GM12878 (cell line): Measurements from ENCODE around the gene LYVE1. TPM values are rescaled to one million over a fixed set of nuclear protein-coding genes. Genes with fewer than 3 reads are reported as not detected.

Experiments used
- ATAC-seq: fragments of 200-7000 bp; cut with Tn5 transposase; 3 replicates; pipeline ENCODE4 v1.9.1; 2020; ENCODE audit warnings: mild to moderate bottlenecking, moderate library complexity
- BruUV-seq: library from RNA; stranded (reverse); fragments of 400-500 nt; replicated peaks from 2 replicates; lab custom pipeline; 2021; lab: Mats Ljungman, UMichigan
- CTCF ChIA-PET: fragments of 300-600 bp; sonication (Branson Sonifier 250); formaldehyde crosslinking; extraction: SDS; loops from one replicate; lab custom pipeline; 2021; ENCODE audit warnings: inconsistent platforms; lab: Yijun Ruan, JAX
- POLR2A ChIA-PET: fragments of 350-600 bp; formaldehyde crosslinking; extraction: SDS; loops from one replicate; lab custom pipeline; 2021; ENCODE audit warnings: inconsistent platforms; lab: Charles Lee
- RAD21 ChIA-PET: fragments of 300-600 bp; sonication (Branson Sonifier 250); formaldehyde crosslinking; loops from one replicate; lab custom pipeline; 2023; ENCODE audit warnings: antibody characterized with exemption; ENCODE audit not compliant: unreplicated experiment; lab: Charles Lee
- SMC1A ChIA-PET: fragments of 300-600 bp; sonication (Branson Sonifier 250); formaldehyde crosslinking; loops from one replicate; lab custom pipeline; 2023; ENCODE audit not compliant: unreplicated experiment, uncharacterized antibody; lab: Charles Lee
- DNase-seq: peaks from one replicate; pipeline ENCODE4 v3.0.0-alpha.2; 2011; ENCODE audit warnings: low read depth, low spot score
- FAIRE-seq: peaks from 3 replicates; lab custom pipeline; 2011; peaks lifted over from hg19 to GRCh38; lab: Jason Lieb, UNC
- H2AFZ ChIP-seq: 2 replicates; pipeline ENCODE4 v1.6.0; 2011; ENCODE audit warnings: low read depth, low read length, control low read depth; ENCODE audit not compliant: control insufficient read depth
- H3K27ac ChIP-seq: 2 replicates; pipeline ENCODE4 v1.5.1; 2011; ENCODE audit warnings: control low read depth; ENCODE audit not compliant: control insufficient read depth, insufficient read depth
- H3K27me3 ChIP-seq, 2 experiments: replicated peaks in 1 of 2; 2 replicates each; pipeline versions ENCODE4 v1.6.0 to v1.6.1; 2011; ENCODE audit warnings: low read length in 1 of 2; ENCODE audit not compliant: control insufficient read depth in 2 of 2, insufficient read depth in 2 of 2
- H3K36me3 ChIP-seq, 2 experiments: 2 replicates each; pipeline ENCODE4 v1.5.1; 2011; ENCODE audit warnings: low read length in 1 of 2; ENCODE audit not compliant: control insufficient read depth in 2 of 2, insufficient read depth in 2 of 2
- H3K4me1 ChIP-seq: 2 replicates; pipeline ENCODE4 v1.6.1; 2011; ENCODE audit warnings: mild to moderate bottlenecking, low read length, moderate library complexity, mixed read lengths; ENCODE audit not compliant: control insufficient read depth, insufficient read depth
- H3K4me2 ChIP-seq: 2 replicates; pipeline ENCODE4 v1.6.0; 2011; ENCODE audit warnings: control low read depth; ENCODE audit not compliant: control insufficient read depth, insufficient read depth
- H3K4me3 ChIP-seq: fragments of 200-600 bp; sonication (generic); 2 replicates; pipeline ENCODE4 v1.5.1; 2016
- H3K79me2 ChIP-seq: 2 replicates; pipeline ENCODE4 v1.6.0; 2011; ENCODE audit warnings: low read length; ENCODE audit not compliant: control insufficient read depth, insufficient read depth
- H3K9ac ChIP-seq: 2 replicates; pipeline ENCODE4 v1.8.0; 2011; ENCODE audit warnings: low read length, control low read depth, mixed read lengths; ENCODE audit not compliant: control insufficient read depth, insufficient read depth
- H3K9me3 ChIP-seq: replicated peaks from 3 replicates; pipeline ENCODE4 v1.5.1; 2011; ENCODE audit warnings: mild to moderate bottlenecking, low read length; ENCODE audit not compliant: control insufficient read depth, insufficient read depth
- H4K20me1 ChIP-seq: 2 replicates; pipeline ENCODE4 v1.6.0; 2011; ENCODE audit not compliant: control insufficient read depth, insufficient read depth
- BRCA1 ChIP-seq: IDR thresholded peaks from 2 replicates; pipeline ENCODE4 v1.6.1; 2011; ENCODE audit warnings: low read depth, low read length, improper control_type of control experiment
- CREM ChIP-seq: IDR thresholded peaks from 2 replicates; pipeline ENCODE4 v1.6.1; 2014; ENCODE audit warnings: antibody characterized with exemption, low read depth
- FOXM1 ChIP-seq: IDR thresholded peaks from 2 replicates; pipeline ENCODE4 v1.6.1; 2012; ENCODE audit warnings: low read depth, mild to moderate bottlenecking, inconsistent platforms, low read length, moderate library complexity
- IKZF2 ChIP-seq, 2 experiments: fragments of 450-650 bp; IDR thresholded peaks; 2 replicates each; pipeline ENCODE4 v1.6.1; 2017; ENCODE audit warnings: mild to moderate bottlenecking in 2 of 2, moderate library complexity in 2 of 2
- MEF2B ChIP-seq: fragments of 450-650 bp; IDR thresholded peaks from 2 replicates; pipeline ENCODE4 v1.6.1; 2018; ENCODE audit warnings: mild to moderate bottlenecking, moderate library complexity; ENCODE audit not compliant: partially characterized antibody, poor library complexity, severe bottlenecking
- MYC ChIP-seq: IDR thresholded peaks from 2 replicates; pipeline ENCODE4 v1.6.1; 2011; ENCODE audit warnings: mild to moderate bottlenecking, low read length, moderate library complexity, inconsistent platforms; ENCODE audit not compliant: insufficient read depth, insufficient replicate concordance, insufficient read length, severe bottlenecking
- PAX5 ChIP-seq: IDR thresholded peaks from 2 replicates; pipeline ENCODE4 v1.6.1; 2011; ENCODE audit warnings: low read depth, low read length, borderline replicate concordance
- RBBP5 ChIP-seq: fragments of 200-600 bp; sonication (generic); conservative IDR thresholded peaks from 2 replicates; pipeline ENCODE4 v1.6.1; 2016
- SIN3A ChIP-seq: IDR thresholded peaks from 2 replicates; pipeline ENCODE4 v1.6.1; 2012; ENCODE audit warnings: low read depth, low read length, improper control_type of control experiment
- TCF12 ChIP-seq: IDR thresholded peaks from 2 replicates; pipeline ENCODE4 v1.6.1; 2011; ENCODE audit warnings: low read depth, mild to moderate bottlenecking, low read length
- WGBS: methylation state at CpG from one replicate; pipeline ENCODE4 v1.1.6; 2016; ENCODE audit warnings: low lambda C conversion rate; ENCODE audit not compliant: insufficient replicate concordance, insufficient coverage; ENCODE audit errors: missing lambda C conversion rate; 5-methylcytosine and 5-hydroxymethylcytosine counted together
- in situ Hi-C: fragments of 300-500 bp; cut with MboI; formaldehyde crosslinking; loops from 9 replicates; pipeline ENCODE4 v1.14.3; 2018; ENCODE audit warnings: mixed read lengths
- intact Hi-C: fragments of 100-400 bp; cut with micrococcal nuclease; formaldehyde crosslinking; loops from one replicate; pipeline ENCODE4 v1.14.2; 2022; ENCODE audit not compliant: unreplicated experiment
- polyA plus RNA-seq, 11 experiments: library from polyadenylated mRNA; depleted of rRNA in 4 of 11; unstranded in 6 of 11; stranded (reverse) in 5 of 11; fragments of >200 nt; fragmentation: Nextera tagmentation in 4 of 11; fragmentation: Illumina TruSeq in 1 of 11; extraction: Ambion mirVana in 4 of 11; extraction: Trizol in 1 of 11; gene quantifications; 1 replicate in 1 of 11; 2 replicates in 10 of 11; pipeline versions ENCODE4 v1.2.1 to v1.2.3, GENCODE V29; 2011 to 2016; ENCODE audit warnings: inconsistent platforms in 2 of 11, missing spikeins in 2 of 11, low read depth in 1 of 11
- total RNA-seq, 4 experiments: library from RNA; depleted of rRNA in 3 of 4; stranded (reverse); fragments of >200 nt in 3 of 4; fragmentation: Illumina TruSeq in 1 of 4; extraction: Trizol in 1 of 4; gene quantifications; 2 replicates each; pipeline versions ENCODE4 v1.2.1 to v1.2.3, GENCODE V29; 2013 to 2021
- TF ChIP-seq, protein P1 (sequence below): fragments of 450-650 bp; IDR thresholded peaks from 2 replicates; pipeline ENCODE4 v1.6.1; 2018; ENCODE audit warnings: borderline replicate concordance, mild to moderate bottlenecking; ENCODE audit not compliant: partially characterized antibody
- TF ChIP-seq, protein P2 (sequence below): fragments of 150-350 bp; IDR thresholded peaks from 2 replicates; pipeline ENCODE4 v1.6.1; 2014; ENCODE audit warnings: mild to moderate bottlenecking, low read depth, low read length
- TF ChIP-seq, protein P3 (sequence below): IDR thresholded peaks from 2 replicates; pipeline ENCODE4 v1.6.1; 2011; ENCODE audit warnings: low read depth, low read length, improper control_type of control experiment, borderline replicate concordance
- TF ChIP-seq, protein P4 (sequence below): IDR thresholded peaks from 2 replicates; pipeline ENCODE4 v1.6.1; 2011; ENCODE audit warnings: borderline replicate concordance, low read depth, mild to moderate bottlenecking, moderate library complexity, mixed read lengths, low read length; ENCODE audit not compliant: insufficient read depth; ENCODE audit errors: extremely low read length

The LYVE1 gene
- total and polyA plus RNA-seq, 10 of the 15 experiments (the other 5 are each of a cell fraction or from before 2014, with no cell fraction given), result 0.15 TPM; not detected in 9

DNA sequence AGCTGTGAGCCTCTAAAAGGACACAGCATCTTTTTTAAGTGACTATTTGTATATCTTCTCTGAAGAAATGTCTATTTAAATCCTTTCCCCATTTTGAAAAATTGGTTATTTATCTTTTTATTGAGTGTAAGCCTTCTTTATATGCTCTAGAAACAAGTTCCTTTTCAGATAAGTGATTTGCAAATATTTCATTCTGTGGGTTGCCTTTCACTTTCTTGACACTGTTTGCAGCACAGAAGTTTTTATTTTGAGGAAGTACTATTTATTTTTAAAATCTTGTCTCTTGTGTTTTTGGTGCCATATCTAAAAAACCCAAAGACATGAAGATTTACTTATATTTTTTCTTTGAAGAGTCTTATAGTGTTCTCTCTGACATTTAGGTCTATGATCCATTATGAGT, 40.1 kb upstream of the LYVE1 start (continued):
- TF ChIP-seq, protein P1, sequence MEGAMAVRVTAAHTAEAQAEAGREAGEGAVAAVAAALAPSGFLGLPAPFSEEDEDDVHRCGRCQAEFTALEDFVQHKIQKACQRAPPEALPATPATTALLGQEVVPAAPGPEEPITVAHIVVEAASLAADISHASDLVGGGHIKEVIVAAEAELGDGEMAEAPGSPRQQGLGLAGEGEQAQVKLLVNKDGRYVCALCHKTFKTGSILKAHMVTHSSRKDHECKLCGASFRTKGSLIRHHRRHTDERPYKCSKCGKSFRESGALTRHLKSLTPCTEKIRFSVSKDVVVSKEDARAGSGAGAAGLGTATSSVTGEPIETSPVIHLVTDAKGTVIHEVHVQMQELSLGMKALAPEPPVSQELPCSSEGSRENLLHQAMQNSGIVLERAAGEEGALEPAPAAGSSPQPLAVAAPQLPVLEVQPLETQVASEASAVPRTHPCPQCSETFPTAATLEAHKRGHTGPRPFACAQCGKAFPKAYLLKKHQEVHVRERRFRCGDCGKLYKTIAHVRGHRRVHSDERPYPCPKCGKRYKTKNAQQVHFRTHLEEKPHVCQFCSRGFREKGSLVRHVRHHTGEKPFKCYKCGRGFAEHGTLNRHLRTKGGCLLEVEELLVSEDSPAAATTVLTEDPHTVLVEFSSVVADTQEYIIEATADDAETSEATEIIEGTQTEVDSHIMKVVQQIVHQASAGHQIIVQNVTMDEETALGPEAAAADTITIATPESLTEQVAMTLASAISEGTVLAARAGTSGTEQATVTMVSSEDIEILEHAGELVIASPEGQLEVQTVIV, result no peak
- no peak for TF ChIP-seq IKZF2 (IDR thresholded peaks at IDR 0.05)

DNA sequence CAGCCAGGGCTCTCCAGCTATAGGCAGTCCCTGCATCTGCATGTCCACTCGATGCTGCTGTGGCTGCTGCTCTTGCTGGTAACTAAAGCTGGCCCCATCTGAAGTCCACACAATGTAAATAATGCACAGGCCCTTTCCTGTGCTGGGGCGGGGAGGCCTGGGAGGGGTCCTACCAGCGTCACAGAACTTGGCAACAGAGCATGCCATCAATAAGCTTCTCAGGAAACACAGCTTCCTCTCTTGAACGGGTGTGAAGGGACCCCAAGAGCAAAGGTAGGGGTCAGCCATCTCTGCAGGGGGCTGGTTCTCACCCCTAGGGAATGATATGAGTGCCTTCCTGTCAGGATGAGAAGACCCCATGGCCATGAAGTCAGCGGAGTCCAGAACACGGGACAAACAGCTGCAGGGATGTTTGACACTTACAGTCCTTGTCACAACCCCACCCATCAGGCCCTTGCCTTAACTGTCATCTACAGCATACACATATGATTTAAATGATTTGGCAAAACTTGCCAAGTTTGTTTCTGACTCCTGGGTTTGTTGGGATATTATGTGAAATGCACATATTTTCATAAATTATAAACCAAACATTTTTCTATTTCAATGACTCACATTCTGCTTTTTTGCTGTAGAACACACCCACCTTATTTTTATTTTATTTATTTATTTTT, 39.1 kb upstream of the LYVE1 start:
- RAD21 ChIA-PET, result no interaction called here
- Histone ChIP-seq H3K36me3 (no peaks in the 10 kb centered on the region), H2AFZ (no peak overlapping the region), H3K4me1 (peaks cover 11% of the 10 kb centered on the region), H3K27ac (no peak overlapping the region), H3K27me3 (peaks cover 2 to 3% of the 10 kb centered on the region in 2 experiments; a peak in 2 of 4 replicates), H3K4me2 (no peak overlapping the region), H3K9me3 (peaks cover 2% of the 10 kb centered on the region; the same call in 2 of the 3 replicates), H4K20me1 (no peaks in the 10 kb centered on the region), H3K9ac (no peak overlapping the region), H3K4me3 (no peak overlapping the region), H3K79me2 (no peaks in the 10 kb centered on the region)
- 17% methylated on average over 6 of the region's 6 CpGs for WGBS
- POLR2A ChIA-PET, result no interaction called here
- TF ChIP-seq SIN3A, result no peak
- no peak for TF ChIP-seq PAX5
- TF ChIP-seq, protein P2, sequence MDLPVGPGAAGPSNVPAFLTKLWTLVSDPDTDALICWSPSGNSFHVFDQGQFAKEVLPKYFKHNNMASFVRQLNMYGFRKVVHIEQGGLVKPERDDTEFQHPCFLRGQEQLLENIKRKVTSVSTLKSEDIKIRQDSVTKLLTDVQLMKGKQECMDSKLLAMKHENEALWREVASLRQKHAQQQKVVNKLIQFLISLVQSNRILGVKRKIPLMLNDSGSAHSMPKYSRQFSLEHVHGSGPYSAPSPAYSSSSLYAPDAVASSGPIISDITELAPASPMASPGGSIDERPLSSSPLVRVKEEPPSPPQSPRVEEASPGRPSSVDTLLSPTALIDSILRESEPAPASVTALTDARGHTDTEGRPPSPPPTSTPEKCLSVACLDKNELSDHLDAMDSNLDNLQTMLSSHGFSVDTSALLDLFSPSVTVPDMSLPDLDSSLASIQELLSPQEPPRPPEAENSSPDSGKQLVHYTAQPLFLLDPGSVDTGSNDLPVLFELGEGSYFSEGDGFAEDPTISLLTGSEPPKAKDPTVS, result no peak
- no peak for TF ChIP-seq FOXM1
- no peak for TF ChIP-seq RBBP5
- TF ChIP-seq, protein P3, sequence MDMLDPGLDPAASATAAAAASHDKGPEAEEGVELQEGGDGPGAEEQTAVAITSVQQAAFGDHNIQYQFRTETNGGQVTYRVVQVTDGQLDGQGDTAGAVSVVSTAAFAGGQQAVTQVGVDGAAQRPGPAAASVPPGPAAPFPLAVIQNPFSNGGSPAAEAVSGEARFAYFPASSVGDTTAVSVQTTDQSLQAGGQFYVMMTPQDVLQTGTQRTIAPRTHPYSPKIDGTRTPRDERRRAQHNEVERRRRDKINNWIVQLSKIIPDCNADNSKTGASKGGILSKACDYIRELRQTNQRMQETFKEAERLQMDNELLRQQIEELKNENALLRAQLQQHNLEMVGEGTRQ, result no peak
- TF ChIP-seq MYC, result no peak
- no peak for TF ChIP-seq CREM
- no peak for TF ChIP-seq TCF12
- TF ChIP-seq MEF2B, result no peak
- TF ChIP-seq BRCA1, result no peak
- TF ChIP-seq, protein P4, sequence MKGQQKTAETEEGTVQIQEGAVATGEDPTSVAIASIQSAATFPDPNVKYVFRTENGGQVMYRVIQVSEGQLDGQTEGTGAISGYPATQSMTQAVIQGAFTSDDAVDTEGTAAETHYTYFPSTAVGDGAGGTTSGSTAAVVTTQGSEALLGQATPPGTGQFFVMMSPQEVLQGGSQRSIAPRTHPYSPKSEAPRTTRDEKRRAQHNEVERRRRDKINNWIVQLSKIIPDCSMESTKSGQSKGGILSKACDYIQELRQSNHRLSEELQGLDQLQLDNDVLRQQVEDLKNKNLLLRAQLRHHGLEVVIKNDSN, result no peak
- DNase-seq (no peak), FAIRE-seq (no peak), ATAC-seq (no peak)
- intact Hi-C loops, result no loop called here
- CTCF ChIA-PET, result interaction anchor here (1.0 kb wide), 1 partner anchor 16 kb away, joined by 3 read pairs; no protein-coding TSS in a partner anchor
- SMC1A ChIA-PET, result no interaction called here
- in situ Hi-C loops, result no loop called here
- no TSS peak for BruUV-seq
